ENCODE measurements around the gene ASCC2. TPM values are rescaled to one million over a fixed set of nuclear protein-coding genes. Genes with fewer than 3 reads are reported as not detected.

ASCC2 gene
- total RNA-seq, 1 donor from 2014 or later, result 24.9 TPM

DNA sequence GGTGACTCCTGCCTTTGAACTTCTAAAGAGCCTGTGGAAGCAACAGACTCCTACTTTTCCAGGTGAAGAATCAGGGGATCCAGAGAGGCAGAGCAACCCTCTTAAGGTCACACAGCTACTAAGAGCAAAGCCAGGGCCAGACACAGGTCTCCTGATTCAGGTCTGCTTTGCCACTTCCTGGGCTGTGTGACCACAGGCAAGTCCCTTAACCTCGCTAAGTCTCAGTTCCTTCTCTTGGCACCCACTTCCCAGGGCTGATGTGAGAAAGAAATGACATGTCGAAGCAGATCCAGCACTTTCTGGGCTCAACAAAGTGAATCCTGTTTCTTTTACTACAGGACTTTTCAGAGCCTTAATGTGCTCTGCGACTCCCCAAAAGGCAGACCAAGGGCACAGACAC, 40.7 kb downstream of the ASCC2 start:
- H3K4me1 ChIP-seq, result peaks cover 0 to 11% of the 10 kb centered on the region in 2 donors
- TF ChIP-seq, protein P1, sequence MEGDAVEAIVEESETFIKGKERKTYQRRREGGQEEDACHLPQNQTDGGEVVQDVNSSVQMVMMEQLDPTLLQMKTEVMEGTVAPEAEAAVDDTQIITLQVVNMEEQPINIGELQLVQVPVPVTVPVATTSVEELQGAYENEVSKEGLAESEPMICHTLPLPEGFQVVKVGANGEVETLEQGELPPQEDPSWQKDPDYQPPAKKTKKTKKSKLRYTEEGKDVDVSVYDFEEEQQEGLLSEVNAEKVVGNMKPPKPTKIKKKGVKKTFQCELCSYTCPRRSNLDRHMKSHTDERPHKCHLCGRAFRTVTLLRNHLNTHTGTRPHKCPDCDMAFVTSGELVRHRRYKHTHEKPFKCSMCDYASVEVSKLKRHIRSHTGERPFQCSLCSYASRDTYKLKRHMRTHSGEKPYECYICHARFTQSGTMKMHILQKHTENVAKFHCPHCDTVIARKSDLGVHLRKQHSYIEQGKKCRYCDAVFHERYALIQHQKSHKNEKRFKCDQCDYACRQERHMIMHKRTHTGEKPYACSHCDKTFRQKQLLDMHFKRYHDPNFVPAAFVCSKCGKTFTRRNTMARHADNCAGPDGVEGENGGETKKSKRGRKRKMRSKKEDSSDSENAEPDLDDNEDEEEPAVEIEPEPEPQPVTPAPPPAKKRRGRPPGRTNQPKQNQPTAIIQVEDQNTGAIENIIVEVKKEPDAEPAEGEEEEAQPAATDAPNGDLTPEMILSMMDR (IDR thresholded peaks at IDR 0.05), result no peak
- DNase-seq (ENCODE audit: low spot score in 2 of 2), result no peak
- no peaks in the 10 kb centered on the region for H3K27me3 ChIP-seq
- no peaks in the 10 kb centered on the region for H3K9me3 ChIP-seq
- intact Hi-C loops (cut with DNase I), result no loop called here
- no peak overlapping the region for H3K4me3 ChIP-seq
- H3K36me3 ChIP-seq, result peaks cover 58 to 66% of the 10 kb centered on the region in 2 donors
- H3K27ac ChIP-seq, result no peak overlapping the region

DNA sequence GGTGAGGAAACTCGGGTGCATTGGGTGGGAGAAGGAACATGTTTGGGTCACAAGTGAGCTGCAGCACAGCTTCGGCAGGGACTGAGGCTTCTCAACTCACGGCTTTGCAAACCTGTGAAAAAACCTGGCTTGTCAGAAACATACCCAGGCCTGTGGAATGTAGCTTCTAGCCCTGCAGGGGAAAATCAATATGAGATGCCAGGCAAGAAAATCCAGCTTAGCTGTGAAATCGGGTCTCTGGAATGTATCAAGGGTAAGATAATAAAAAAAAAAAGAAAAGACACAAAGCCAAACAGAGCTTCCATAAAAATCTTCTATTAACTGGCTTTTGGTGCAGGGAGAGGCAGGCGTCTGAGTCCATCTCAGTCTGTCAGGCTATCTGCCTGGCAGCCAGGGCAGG, 42.4 kb downstream of the ASCC2 start:
- Histone ChIP-seq H3K9me3 (no peaks in the 10 kb centered on the region), H3K27me3 (no peaks in the 10 kb centered on the region), H3K36me3 (peaks cover 58 to 66% of the 10 kb centered on the region in 2 donors), H3K4me3 (no peak overlapping the region), H3K27ac (no peak overlapping the region), H3K4me1 (peaks cover 0 to 11% of the 10 kb centered on the region in 2 donors)
- intact Hi-C loops (cut with DNase I), result no loop called here
- no peak for DNase-seq (ENCODE audit: low spot score in 2 of 2)
- TF ChIP-seq, protein P1 (IDR thresholded peaks at IDR 0.05), result no peak

DNA sequence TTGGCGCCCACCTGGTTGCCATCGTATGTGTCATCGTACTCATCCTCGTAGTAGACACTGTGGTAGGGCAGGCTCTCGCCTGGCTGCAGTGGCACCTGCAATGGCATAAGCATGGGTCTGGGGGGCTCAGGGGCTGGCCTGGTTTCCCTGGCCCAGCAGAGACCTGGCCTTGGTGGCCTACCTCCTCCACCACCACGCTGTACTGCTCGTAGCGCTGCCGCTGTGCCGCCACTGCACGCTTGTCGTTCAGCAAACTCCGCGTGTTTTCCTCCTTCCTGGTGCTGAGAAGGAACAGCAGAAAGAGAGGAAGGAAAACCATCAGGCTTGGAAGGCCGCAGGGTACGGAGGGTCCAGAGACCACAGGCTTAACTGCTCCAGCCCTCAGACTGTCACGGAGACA, 44.7 kb downstream of the ASCC2 start:
- no peak for DNase-seq (ENCODE audit: low spot score in 2 of 2)
- no peaks in the 10 kb centered on the region for H3K4me1 ChIP-seq
- H3K4me3 ChIP-seq, result no peak overlapping the region
- H3K36me3 ChIP-seq, result peaks cover 75 to 78% of the 10 kb centered on the region in 2 donors
- H3K27me3 ChIP-seq, result no peaks in the 10 kb centered on the region
- TF ChIP-seq, protein P1 (IDR thresholded peaks at IDR 0.05), result no peak
- intact Hi-C loops (cut with DNase I), result no loop called here
- H3K27ac ChIP-seq, result no peak overlapping the region
- H3K9me3 ChIP-seq, result no peaks in the 10 kb centered on the region

DNA sequence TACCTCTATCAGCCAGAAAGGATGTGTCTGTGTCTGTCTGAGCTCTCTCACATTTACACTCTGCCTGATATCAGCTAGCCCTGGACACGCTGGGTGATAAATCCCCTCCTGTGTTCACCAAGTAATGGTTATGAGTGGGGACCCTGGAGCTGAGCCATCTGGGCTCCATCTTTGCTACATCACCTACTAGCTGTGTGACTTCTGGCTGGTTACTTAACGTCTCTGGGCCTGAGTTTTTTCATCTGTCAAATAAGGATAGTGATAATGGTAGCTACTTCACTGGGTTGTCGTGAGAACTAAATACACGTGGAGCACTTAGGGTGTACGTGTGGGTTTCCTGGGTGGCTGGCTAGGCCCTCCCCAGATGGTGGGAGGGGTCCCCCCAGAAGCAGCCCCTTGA, 48.0 kb downstream of the ASCC2 start:
- Histone ChIP-seq H3K9me3 (no peaks in the 10 kb centered on the region), H3K36me3 (peaks cover 61 to 66% of the 10 kb centered on the region in 2 donors), H3K27me3 (no peaks in the 10 kb centered on the region), H3K4me3 (no peak overlapping the region), H3K4me1 (no peaks in the 10 kb centered on the region), H3K27ac (no peak overlapping the region)
- TF ChIP-seq, protein P1 (IDR thresholded peaks at IDR 0.05), result no peak
- intact Hi-C loops (cut with DNase I), result no loop called here
- DNase-seq (ENCODE audit: low spot score in 2 of 2), result no peak

DNA sequence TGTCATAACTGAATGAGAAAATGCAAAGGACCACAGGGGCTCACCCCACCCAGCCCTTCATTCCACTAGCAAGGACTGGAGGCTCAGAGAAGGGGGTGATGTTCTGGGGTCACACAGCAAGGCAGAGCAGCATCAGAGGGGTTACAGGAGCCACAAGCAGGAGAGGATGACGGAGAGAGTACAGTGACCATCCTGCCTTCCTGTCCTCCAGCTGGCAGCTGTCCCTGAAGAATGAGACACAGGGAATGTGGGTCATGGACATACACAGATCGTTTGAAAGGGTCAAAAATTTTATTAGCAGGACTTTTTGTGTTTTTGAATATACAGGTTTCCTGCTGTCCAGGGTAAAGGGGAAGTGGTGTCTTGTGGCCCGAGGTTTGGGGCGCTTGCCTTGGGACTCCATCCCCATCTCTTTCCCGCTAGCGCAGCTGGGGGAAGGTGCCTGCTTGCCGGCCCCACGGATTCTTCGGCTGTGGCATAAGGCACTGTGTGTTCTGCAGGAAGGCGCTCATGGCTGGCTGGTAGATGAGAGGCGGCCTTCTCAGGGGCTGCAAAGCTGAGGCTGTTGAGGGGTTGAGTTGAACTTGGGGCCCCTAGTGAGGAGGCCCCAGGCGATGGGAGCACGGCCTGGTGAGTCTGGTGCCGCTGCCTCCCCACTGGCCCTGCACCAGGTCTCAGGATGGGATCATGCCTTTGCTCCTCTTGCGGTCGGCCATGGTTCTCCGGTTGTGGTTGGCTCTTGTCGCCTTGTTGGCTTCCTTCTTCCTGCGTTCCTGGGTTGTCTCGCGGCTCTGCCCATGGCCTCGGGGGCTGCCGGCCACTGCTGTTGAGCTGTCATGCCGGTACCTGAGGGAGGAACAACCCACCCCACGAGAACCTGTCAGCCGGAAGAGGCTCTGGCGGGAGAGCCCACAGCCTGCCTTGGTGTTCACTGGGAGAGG, 49.5 kb downstream of the ASCC2 start:
- Histone ChIP-seq H3K36me3 (peaks cover 49 to 58% of the 10 kb centered on the region in 2 donors), H3K4me1 (no peaks in the 10 kb centered on the region), H3K9me3 (no peaks in the 10 kb centered on the region), H3K4me3 (no peak overlapping the region), H3K27me3 (no peaks in the 10 kb centered on the region), H3K27ac (no peak overlapping the region)
- DNase-seq (ENCODE audit: low spot score in 2 of 2), result no peak
- TF ChIP-seq, protein P1 (IDR thresholded peaks at IDR 0.05), result no peak
- intact Hi-C loops (cut with DNase I), result no loop called here
